ENCODE measurements around the gene GSK3A. TPM values are rescaled to one million over a fixed set of nuclear protein-coding genes. Genes with fewer than 3 reads are reported as not detected.

GSK3A gene
- total RNA-seq, 1 experiment from 2014 or later = 44.6 TPM

GRCh38 chr19:42278452-42279154 is 36.2 kb upstream of the GSK3A start:
- POLR2A ChIA-PET (ENCODE audit: unreplicated experiment) = no interaction called here
- peaks cover 35% of the 10 kb centered on the region for H3K4me1 ChIP-seq (replicated peaks; ENCODE audit: insufficient read depth)
- H3K9me3 ChIP-seq (ENCODE audit: insufficient read depth, low read depth) = no peaks in the 10 kb centered on the region
- no peaks in the 10 kb centered on the region; the same call in 1 of the 2 replicates for H3K36me3 ChIP-seq (ENCODE audit: low read depth)
- no TSS peak for BruUV-seq (replicated peaks)
- H3K9me2 ChIP-seq (ENCODE audit: insufficient read depth) = no peaks in the 10 kb centered on the region
- DNase-seq = no peak
- H3K27me3 ChIP-seq (ENCODE audit: insufficient read depth, low read depth) = no peaks in the 10 kb centered on the region
- TF ChIP-seq EZH2 (IDR thresholded peaks at IDR 0.05; ENCODE audit: low read depth) (no peak), CTCF (conservative IDR thresholded peaks at IDR 0.05) (no peak)
- intact Hi-C loops (cut with micrococcal nuclease; ENCODE audit: unreplicated experiment) = no loop called here
- H4K20me1 ChIP-seq (ENCODE audit: insufficient read depth) = peaks cover 3% of the 10 kb centered on the region; the same call in 1 of the 2 replicates
- no peak overlapping the region for H2AFZ ChIP-seq
- CTCF ChIA-PET = interaction anchor here (1.6 kb wide), 1 partner anchor 32 kb away, joined by 7 read pairs; no protein-coding TSS in a partner anchor
- H3K79me2 ChIP-seq (ENCODE audit: low read depth) = no peaks in the 10 kb centered on the region
- H3K4me2 ChIP-seq = no peak overlapping the region
- H3F3A ChIP-seq (ENCODE audit: insufficient read depth, low read depth) = peaks cover 33% of the 10 kb centered on the region; the same call in 1 of the 2 replicates
- no peak overlapping the region for H3K4me3 ChIP-seq
- no peak overlapping the region for H3K27ac ChIP-seq

- Histone ChIP-seq H3K36me3 (ENCODE audit: low read depth) (no peaks in the 10 kb centered on the region; the same call in 1 of the 2 replicates), H3F3A (ENCODE audit: insufficient read depth, low read depth) (peaks cover 28% of the 10 kb centered on the region; the same call in 1 of the 2 replicates), H3K27me3 (ENCODE audit: insufficient read depth, low read depth) (no peaks in the 10 kb centered on the region), H3K9me3 (ENCODE audit: insufficient read depth, low read depth) (no peaks in the 10 kb centered on the region), H2AFZ (no peak overlapping the region), H4K20me1 (ENCODE audit: insufficient read depth) (no peaks in the 10 kb centered on the region; the same call in 1 of the 2 replicates), H3K79me2 (ENCODE audit: low read depth) (no peaks in the 10 kb centered on the region), H3K4me1 (replicated peaks; ENCODE audit: insufficient read depth) (peaks cover 29% of the 10 kb centered on the region), H3K4me2 (no peak overlapping the region), H3K9me2 (ENCODE audit: insufficient read depth) (no peaks in the 10 kb centered on the region), H3K4me3 (no peak overlapping the region), H3K27ac (no peak overlapping the region)
- ChIA-PET POLR2A (ENCODE audit: unreplicated experiment) (interaction anchor here (0.6 kb wide), 1 partner anchor 12 kb away, joined by 4 read pairs; no protein-coding TSS in a partner anchor), CTCF (no interaction called here)
- intact Hi-C loops (cut with micrococcal nuclease; ENCODE audit: unreplicated experiment) = no loop called here
- no peak for TF ChIP-seq CTCF (conservative IDR thresholded peaks at IDR 0.05)
- no peak for TF ChIP-seq EZH2 (IDR thresholded peaks at IDR 0.05; ENCODE audit: low read depth)
- BruUV-seq (replicated peaks) = no TSS peak
- peak in 1 of 2 experiments; percentile 74 for DNase-seq
These were observed 35.5 kb upstream of the GSK3A start for GRCh38 chr19:42277821-42278451.

GRCh38 chr19:42276821-42277220 is 34.4 kb upstream of the GSK3A start:
- no peaks in the 10 kb centered on the region; the same call in 1 of the 2 replicates for H4K20me1 ChIP-seq (ENCODE audit: insufficient read depth)
- no peak for DNase-seq
- BruUV-seq (replicated peaks) = no TSS peak
- CTCF ChIA-PET = interaction anchor here (0.6 kb wide), 1 partner anchor 26 kb away, joined by 8 read pairs; no protein-coding TSS in a partner anchor
- H2AFZ ChIP-seq = no peak overlapping the region
- no peak overlapping the region for H3K4me3 ChIP-seq
- no peak overlapping the region for H3K4me2 ChIP-seq
- intact Hi-C loops (cut with micrococcal nuclease; ENCODE audit: unreplicated experiment) = no loop called here
- H3F3A ChIP-seq (ENCODE audit: insufficient read depth, low read depth) = peaks cover 20% of the 10 kb centered on the region; the same call in 1 of the 2 replicates
- H3K27me3 ChIP-seq (ENCODE audit: insufficient read depth, low read depth) = no peaks in the 10 kb centered on the region
- no peaks in the 10 kb centered on the region; the same call in 1 of the 2 replicates for H3K36me3 ChIP-seq (ENCODE audit: low read depth)
- POLR2A ChIA-PET (ENCODE audit: unreplicated experiment) = no interaction called here
- H3K9me3 ChIP-seq (ENCODE audit: insufficient read depth, low read depth) = no peaks in the 10 kb centered on the region
- TF ChIP-seq CTCF (conservative IDR thresholded peaks at IDR 0.05) = no peak
- TF ChIP-seq EZH2 (IDR thresholded peaks at IDR 0.05; ENCODE audit: low read depth) = no peak
- H3K79me2 ChIP-seq (ENCODE audit: low read depth) = no peaks in the 10 kb centered on the region
- peaks cover 18% of the 10 kb centered on the region for H3K4me1 ChIP-seq (replicated peaks; ENCODE audit: insufficient read depth)
- H3K27ac ChIP-seq = no peak overlapping the region
- H3K9me2 ChIP-seq (ENCODE audit: insufficient read depth) = no peaks in the 10 kb centered on the region
